GM21367 (cell line): Measurements from ENCODE around the gene PNLDC1.
"Not testable (repeated sequence)": the region's sequence is repeated elsewhere in the genome, so short reads cannot be mapped to it uniquely, and the experiment has no call there.

Experiments used
- ATAC-seq: cut with Tn5 transposase; IDR thresholded peaks from one replicate; pipeline ENCODE4 v1.9.1; 2021; ENCODE audit not compliant: unreplicated experiment

PNLDC1 gene

DNA sequence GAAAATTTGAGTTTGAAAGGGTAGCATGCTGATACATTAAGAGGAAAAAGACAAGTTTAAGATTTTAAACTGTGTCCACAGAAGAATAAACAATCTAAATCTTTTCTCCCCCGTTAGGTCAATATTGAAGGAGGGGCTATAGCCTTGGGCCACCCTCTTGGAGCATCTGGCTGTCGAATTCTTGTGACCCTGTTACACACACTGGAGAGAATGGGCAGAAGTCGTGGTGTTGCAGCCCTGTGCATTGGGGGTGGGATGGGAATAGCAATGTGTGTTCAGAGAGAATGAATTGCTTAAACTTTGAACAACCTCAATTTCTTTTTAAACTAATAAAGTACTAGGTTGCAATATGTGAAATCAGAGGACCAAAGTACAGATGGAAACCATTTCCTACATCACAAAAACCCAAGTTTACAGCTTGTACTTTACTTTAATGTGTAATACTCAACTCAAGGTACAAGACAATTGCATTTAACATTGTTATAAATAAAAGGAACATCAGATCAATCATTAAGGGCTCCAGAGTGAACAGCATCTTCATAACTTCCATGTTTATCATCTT is 21.5 kb upstream of the PNLDC1 start:
- no peak for ATAC-seq

- no peak for ATAC-seq
These were observed 11.8 kb upstream of the PNLDC1 start for GRCh38 chr6:159788276-159788675.

- ATAC-seq, result no peak
These were observed 11.2 kb upstream of the PNLDC1 start for GRCh38 chr6:159788753-159789376.

DNA sequence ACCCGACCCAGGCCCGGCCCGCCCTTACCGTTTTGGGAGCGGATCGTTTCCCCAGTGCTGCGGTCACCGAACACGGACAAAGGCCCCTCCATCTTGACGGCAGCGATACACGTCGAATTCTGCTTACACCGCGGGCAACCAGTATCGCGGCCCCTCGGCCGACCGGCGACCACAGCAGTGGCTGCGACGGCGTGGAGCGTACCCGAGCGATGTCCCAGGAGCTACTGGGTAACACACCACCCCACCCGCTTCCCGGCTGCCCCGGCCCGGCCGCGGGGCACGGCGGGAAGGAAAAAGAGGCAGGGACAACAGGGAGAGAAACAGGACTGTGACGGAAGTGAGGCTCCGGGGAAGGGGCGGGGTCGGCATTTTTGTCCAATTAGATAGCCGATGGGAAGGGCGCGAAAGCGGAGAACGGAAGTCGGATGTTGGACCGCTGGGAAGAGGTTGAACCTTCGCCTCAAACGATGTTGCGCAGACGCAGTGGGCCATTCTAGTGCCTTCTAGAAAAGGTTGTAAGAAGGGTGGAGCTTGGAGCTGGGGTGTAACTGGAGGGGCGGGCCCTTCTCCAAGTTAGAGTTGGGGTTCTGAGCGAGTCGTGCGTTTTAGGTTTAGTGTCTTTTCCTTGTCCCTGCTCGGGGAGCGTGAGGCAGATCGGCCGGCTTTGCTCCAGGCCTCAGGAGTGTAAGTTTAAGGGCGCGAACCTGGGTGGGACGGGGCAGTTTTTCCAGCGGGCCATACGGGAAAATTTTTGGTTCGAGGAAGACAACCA is 10.5 kb upstream of the PNLDC1 start, which contains the start of gene TCP1:
TSS of gene TCP1 (minus strand) at position 226 of the 772 bp plus-strand sequence. CDS start at position 92, 134 bp downstream.
- ATAC-seq, result peak; percentile 61

DNA sequence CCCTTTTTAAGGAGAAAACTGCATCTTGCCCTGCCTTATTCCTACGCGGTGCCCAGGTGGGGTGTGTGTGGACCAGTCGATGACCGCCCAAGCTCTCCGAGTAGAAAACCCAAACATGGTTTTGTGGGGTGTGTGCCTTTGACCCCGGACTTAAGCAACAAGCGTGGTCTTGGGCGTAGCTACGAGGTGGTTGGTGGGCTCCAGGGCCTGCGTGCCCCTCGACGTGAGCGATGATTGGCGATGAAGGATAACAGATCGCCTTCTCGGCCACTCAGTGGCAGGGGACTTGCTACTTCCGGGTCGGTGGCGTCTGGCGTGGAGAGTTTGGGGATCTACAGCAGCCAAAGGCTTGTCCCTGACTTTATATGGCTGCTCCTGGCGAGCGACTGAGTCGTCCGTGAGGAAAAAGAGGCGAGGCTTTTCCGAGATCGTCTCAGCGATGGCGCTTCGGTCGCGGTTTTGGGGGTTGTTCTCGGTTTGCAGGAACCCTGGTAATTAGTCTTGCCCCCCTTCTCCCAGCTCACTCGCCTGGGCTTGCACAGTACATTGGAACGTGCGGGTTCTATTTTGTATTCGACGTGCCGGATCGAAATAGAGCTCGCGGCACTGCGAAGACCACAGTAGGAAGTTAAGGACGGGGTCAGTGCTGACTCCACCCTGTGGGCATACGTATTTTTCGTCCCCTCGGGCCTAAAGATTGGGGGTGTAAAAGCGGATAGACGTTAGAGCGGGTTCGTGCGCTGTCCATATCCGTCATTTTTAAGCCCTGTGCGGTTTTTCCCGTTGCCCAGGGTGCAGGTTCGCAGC is 9.7 kb upstream of the PNLDC1 start, which contains the start of gene MRPL18:
TSS of gene MRPL18 (plus strand) at position 319 of the 807 bp plus-strand sequence. CDS start at position 440, 121 bp downstream.
- peak; percentile 86 for ATAC-seq

DNA sequence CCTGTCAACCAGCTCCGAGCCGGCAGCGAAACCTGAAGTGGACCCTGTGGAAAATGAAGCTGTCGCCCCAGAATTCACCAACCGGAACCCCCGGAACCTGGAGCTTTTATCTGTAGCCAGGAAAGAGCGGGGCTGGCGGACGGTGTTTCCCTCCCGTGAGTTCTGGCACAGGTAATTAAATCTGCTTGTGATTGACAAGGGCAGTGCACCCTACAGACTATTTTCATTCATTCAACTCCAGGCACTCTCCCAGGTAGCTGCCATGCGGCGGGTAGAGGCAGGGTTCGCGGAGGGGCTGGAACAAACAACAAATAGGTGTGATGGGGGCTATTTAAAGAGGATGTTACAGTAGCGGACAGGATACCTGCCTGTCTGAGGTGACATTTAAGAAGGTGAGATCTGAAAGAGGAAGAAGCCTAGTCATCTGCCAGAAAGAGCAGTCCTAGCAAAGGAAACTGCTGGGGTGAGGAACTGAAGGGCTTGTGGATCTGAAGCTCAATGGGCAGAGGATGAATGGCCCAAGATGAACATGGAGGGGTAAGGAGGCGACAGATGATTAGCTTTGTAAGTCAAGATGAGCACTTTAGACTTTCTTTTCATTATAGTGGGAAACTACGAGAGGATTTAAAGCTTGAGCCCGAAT is 9.0 kb upstream of the PNLDC1 start:
- ATAC-seq, result no peak

DNA sequence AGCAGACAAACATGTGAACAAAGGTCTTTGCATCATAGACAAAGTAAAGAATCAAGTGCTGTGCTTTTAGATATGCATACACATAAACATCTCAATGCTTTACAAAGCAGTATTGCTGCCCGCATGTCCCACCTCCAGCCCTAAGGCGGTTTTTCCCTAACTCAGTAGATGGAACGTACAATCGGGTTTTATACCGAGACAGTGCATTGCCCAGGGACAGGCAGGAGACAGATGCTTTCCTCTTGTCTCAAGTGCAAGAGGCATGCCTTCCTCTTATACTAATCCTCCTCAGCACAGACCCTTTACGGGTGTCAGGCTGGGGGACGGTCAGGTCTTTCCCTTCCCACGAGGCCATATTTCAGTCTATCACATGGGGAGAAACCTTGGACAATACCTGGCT is 5.1 kb upstream of the PNLDC1 start:
- not testable (repeated sequence) for ATAC-seq

GRCh38 chr6:159797554-159797953 is 2.5 kb upstream of the PNLDC1 start:
- ATAC-seq, result no peak

GRCh38 chr6:159801935-159802334 is 1.9 kb downstream of the PNLDC1 start:
- ATAC-seq, result no peak

DNA sequence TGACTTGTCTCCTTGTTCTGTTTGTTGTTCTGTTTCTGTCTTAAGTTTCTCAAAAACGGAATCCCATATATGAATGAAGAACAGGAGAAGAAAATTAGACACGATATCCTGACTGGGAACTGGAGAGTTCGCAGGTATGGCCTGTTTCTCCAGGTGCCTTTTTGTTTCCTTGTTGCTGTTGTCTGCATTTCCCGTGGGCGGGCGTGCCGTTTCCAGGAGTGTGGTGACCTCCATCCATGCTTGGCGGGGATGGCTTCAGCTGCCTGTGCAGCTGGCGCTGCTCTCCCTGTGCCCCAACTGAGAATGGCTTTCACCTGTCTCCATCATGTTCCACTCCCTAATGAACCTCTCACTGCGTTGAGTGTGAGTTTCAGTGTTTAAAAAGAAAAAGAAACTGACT is 4.4 kb downstream of the PNLDC1 start:
- no peak for ATAC-seq

- no peak for ATAC-seq
These were observed 5.5 kb downstream of the PNLDC1 start for GRCh38 chr6:159805440-159806020.

GRCh38 chr6:159806021-159806458 is 6.0 kb downstream of the PNLDC1 start:
- ATAC-seq, result no peak

GRCh38 chr6:159807150-159807858 is 7.2 kb downstream of the PNLDC1 start:
- no peak for ATAC-seq

GRCh38 chr6:159808647-159809046 is 8.6 kb downstream of the PNLDC1 start:
- ATAC-seq, result no peak

- no peak for ATAC-seq
These were observed 9.1 kb downstream of the PNLDC1 start for GRCh38 chr6:159809149-159809548.

DNA sequence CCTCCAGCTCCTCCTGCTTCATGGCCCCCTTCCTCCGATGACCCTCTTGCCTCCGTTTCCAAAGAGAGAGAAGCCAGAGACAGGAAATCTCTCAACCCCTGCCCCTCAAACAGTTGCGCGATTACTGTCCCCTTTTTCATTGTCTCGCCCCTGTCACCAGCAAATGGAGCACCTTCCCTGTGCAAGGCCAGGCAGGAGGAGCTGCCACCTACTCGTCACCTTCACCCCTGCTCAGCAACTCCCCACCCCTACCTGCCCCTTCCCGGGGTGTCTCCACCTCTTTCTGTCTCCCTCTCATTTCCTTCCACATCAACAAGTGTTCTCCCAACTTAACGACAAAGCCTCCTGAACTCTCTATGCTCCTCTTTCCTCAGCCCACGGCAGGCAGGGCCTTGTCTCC is 13.7 kb downstream of the PNLDC1 start:
- ATAC-seq, result no peak

DNA sequence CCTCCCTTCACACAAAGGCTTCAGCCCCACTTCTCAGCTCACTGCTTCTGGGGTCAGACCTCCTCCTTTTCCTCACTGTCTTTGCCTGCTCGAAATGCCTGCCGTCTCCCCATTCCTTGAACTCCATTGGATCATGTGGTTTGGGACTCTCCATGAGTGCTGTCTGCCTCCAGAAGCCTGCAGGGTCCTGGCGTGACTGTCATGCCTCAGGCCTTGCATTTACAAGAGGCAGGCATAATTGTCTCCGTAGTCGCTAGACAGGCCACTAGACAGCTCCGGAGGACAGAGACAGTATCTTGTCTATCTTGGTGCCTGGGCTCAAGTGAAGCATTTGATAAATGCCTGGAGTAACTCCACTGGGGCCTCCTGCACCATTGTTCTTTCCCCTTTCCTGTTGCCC is 15.3 kb downstream of the PNLDC1 start:
- ATAC-seq, result no peak

DNA sequence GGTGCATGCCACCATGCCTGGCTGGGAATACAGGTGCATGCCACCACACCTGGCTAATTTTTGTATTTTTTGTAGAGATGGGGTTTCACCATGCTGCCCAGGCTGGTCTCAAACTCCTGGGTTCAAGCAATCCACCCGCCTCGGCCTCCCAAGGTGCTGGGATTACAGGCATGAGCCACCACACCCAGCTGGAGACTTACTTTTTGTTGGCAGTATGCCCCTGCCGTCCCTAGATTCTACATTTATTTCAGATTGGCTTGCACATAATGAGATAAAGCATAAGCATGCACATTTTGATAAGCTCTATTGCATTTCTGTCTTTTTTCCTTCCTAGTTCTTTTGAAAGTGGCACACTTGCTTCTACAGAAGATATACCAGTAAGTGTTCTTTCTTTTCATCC is 16.7 kb downstream of the PNLDC1 start:
- not testable (repeated sequence) for ATAC-seq

DNA sequence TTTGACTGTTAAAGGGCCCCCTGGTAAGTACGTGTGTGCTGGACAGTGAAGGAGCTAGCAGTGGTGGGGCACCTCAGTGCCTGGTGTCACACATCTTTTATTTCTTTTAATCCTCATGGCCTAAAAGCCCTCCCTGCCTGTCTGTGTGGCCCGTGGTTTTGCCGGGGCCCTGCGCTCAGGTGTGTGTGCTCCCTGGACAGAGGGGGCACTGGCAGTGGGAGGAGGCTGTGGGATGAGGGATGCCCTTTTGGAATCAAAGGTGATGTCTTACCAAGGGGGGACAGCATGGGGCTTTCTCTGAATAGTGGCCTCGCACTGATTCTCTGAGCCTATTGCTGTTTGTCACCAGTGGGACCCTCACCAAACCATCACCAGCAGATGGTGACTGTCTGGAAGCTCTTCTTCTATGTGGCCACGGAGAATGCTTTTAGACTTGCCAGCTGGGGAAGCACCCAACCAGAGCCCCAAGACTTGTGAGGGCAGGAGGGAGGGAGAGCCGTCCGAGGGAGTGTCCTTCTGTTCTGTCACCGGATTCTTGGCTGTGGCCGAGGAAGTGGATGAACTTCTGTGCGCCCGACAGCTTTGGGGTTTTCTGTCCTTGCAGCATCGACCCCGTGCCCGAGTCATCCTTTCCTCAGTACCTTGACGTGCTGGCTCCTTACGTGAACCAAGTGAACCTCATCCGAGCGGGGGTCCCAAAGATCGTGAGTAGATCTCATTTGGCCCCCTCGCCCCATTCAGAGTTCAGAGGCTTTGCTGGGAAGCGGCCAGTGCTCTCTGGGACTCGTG is 18.1 kb downstream of the PNLDC1 start:
- ATAC-seq, result no peak
